Osteocyte (in vitro differentiated cells): ENCODE measurements around the gene ADSS2. TPM values are rescaled to one million over a fixed set of nuclear protein-coding genes. Genes with fewer than 3 reads are reported as not detected.
A peak's percentile ranks its signal among the peaks of the same experiment; 100 is the strongest.

ENCODE experiments used
- DNase-seq: peaks from one replicate; pipeline ENCODE4 v3.0.0; 2021; ENCODE audit warnings: mixed read lengths; ENCODE audit not compliant: unreplicated experiment; ENCODE audit errors: extremely low spot score
- H3K27ac Mint-ChIP-seq: one replicate; pipeline ENCODE4 v1.8.0; 2021; ENCODE audit warnings: mild to moderate bottlenecking, mixed read lengths; ENCODE audit not compliant: unreplicated experiment
- H3K27me3 Mint-ChIP-seq: one replicate; pipeline ENCODE4 v1.8.0; 2021; ENCODE audit warnings: mixed read lengths; ENCODE audit not compliant: unreplicated experiment
- H3K36me3 Mint-ChIP-seq: one replicate; pipeline ENCODE4 v1.8.0; 2021; ENCODE audit warnings: mixed read lengths; ENCODE audit not compliant: unreplicated experiment
- H3K4me1 Mint-ChIP-seq: one replicate; pipeline ENCODE4 v1.8.0; 2021; ENCODE audit warnings: mixed read lengths; ENCODE audit not compliant: unreplicated experiment
- H3K4me3 Mint-ChIP-seq: one replicate; pipeline ENCODE4 v1.8.0; 2021; ENCODE audit warnings: mild to moderate bottlenecking, moderate library complexity, mixed read lengths; ENCODE audit not compliant: unreplicated experiment
- H3K9me3 Mint-ChIP-seq: one replicate; pipeline ENCODE4 v1.8.0; 2021; ENCODE audit warnings: mixed read lengths; ENCODE audit not compliant: unreplicated experiment
- total RNA-seq: library from RNA; stranded (reverse); gene quantifications from 2 replicates; pipeline ENCODE4 v1.2.1, GENCODE V29; 2021
- TF ChIP-seq, protein P1 (sequence below): fragments of 200-600 bp; sonication (generic); IDR thresholded peaks from 2 replicates; pipeline ENCODE4 v1.5.0; 2021; ENCODE audit warnings: antibody characterized with exemption, mild to moderate bottlenecking, moderate library complexity

ADSS2 gene
- total RNA-seq, 1 donor from 2014 or later = 69.8 TPM

DNA sequence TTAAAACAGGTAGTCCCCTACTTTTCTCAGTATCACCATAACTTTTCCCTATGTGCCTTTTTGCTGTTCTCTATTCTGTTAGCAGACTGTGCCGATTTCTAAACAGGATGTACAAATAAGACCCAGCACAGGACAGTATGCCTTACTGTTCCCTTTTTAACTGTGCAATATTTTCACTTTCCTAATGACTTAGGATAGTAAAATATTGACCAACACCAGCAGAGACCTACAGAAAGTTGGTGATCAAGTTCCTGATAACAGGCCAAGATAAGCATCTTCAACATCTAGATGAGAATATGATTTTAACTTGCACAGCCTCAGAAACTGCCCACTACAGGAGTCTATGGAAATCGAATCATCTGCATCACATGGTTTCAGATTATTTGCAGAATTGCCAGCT, 42.0 kb downstream of the ADSS2 start:
- Mint-ChIP-seq H3K27ac (peak overlapping the region; percentile 40), H3K36me3 (peaks cover 70% of the 10 kb centered on the region), H3K4me1 (peaks cover 4% of the 10 kb centered on the region), H3K9me3 (no peaks in the 10 kb centered on the region), H3K27me3 (no peaks in the 10 kb centered on the region), H3K4me3 (no peak overlapping the region)
- DNase-seq = no peak
- TF ChIP-seq, protein P1, sequence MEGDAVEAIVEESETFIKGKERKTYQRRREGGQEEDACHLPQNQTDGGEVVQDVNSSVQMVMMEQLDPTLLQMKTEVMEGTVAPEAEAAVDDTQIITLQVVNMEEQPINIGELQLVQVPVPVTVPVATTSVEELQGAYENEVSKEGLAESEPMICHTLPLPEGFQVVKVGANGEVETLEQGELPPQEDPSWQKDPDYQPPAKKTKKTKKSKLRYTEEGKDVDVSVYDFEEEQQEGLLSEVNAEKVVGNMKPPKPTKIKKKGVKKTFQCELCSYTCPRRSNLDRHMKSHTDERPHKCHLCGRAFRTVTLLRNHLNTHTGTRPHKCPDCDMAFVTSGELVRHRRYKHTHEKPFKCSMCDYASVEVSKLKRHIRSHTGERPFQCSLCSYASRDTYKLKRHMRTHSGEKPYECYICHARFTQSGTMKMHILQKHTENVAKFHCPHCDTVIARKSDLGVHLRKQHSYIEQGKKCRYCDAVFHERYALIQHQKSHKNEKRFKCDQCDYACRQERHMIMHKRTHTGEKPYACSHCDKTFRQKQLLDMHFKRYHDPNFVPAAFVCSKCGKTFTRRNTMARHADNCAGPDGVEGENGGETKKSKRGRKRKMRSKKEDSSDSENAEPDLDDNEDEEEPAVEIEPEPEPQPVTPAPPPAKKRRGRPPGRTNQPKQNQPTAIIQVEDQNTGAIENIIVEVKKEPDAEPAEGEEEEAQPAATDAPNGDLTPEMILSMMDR = no peak

DNA sequence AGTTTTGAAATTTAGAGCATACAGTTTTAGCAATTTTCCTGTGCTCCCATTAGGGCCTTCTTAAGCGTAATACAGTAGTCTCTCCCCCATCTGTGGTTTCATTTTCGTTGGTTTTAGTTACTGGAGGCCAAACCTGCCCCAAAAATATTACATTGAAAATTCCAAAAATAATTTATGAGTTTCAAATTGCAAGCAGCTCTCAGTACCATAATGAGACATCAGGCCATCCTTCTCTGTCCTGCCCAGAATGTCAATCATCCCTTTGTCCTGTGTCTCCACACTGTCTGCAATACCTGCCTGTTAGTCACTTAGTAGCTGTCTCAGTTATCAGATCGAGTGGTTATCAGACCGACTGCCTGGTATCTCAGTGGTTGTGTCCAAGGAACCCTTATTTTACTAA, 45.4 kb downstream of the ADSS2 start:
- peak overlapping the region; percentile 6 for H3K27ac Mint-ChIP-seq
- DNase-seq = no peak
- TF ChIP-seq, protein P1 = no peak
- peaks cover 4% of the 10 kb centered on the region for H3K4me1 Mint-ChIP-seq
- H3K9me3 Mint-ChIP-seq = peaks cover 22% of the 10 kb centered on the region
- no peak overlapping the region for H3K4me3 Mint-ChIP-seq
- peaks cover 74% of the 10 kb centered on the region for H3K36me3 Mint-ChIP-seq
- H3K27me3 Mint-ChIP-seq = no peaks in the 10 kb centered on the region

DNA sequence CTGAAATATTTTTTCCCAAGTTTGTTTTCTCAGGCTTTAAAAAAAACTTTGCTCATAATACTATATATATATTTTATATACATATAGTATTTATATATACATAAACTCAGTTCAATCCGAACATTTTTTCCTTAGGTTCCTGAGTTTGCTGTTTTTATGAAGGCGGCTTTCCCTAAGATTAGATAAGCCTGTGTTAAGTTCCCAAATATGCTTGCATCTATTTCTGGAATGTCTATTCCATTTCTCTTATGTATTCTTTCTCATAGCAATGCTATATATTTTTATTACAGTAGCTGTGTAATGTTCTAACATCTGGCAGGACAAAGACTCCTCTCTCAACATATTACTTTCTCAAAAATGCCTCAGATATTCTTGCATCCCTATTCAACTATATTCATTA, 45.9 kb downstream of the ADSS2 start:
- Mint-ChIP-seq H3K4me3 (no peak overlapping the region), H3K9me3 (peaks cover 27% of the 10 kb centered on the region), H3K27ac (no peak overlapping the region), H3K4me1 (peaks cover 4% of the 10 kb centered on the region), H3K27me3 (no peaks in the 10 kb centered on the region), H3K36me3 (peaks cover 74% of the 10 kb centered on the region)
- TF ChIP-seq, protein P1 = no peak
- no peak for DNase-seq

DNA sequence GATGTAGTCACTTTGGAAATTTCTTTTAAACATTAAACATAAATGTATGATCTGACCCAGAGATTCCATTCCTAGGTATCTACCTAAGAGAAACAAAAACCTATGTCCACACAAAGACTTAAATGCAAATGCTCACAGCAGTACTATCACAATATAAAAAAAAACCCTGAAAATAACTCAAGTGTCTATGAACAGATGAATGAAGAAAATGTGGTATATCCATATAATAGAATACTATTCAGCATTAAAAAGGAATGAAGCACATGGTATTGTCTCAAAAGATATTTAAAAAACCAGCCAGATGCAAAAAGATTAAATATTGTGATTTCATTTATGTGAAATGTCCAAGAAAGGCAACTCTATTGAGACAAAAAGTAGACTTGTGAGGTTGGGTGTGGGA, 48.3 kb downstream of the ADSS2 start:
- TF ChIP-seq, protein P1 = no peak
- Mint-ChIP-seq H3K4me1 (no peaks in the 10 kb centered on the region), H3K27ac (no peak overlapping the region), H3K27me3 (no peaks in the 10 kb centered on the region), H3K36me3 (peaks cover 63% of the 10 kb centered on the region), H3K4me3 (no peak overlapping the region), H3K9me3 (peaks cover 33% of the 10 kb centered on the region)
- no peak for DNase-seq

DNA sequence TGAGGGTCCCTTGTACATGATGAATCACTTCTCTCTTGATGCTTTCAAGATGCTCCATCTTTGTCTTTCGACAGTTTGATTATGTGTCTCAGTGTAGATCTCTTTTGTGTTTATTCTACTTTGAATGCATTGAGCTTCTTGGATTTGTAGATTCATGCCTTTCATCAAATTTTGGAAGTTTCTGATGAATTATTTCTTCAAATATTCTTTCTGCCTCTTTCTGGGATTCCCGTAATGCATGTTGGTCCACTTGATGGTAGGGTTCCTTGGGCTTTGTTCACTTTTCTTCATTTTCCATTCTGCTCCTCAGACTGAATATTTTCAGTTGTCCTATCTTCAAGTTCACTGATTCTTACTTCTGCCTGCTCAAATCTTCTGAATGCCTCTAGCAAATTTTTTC, 50.7 kb downstream of the ADSS2 start:
- Mint-ChIP-seq H3K27ac (no peak overlapping the region), H3K27me3 (no peaks in the 10 kb centered on the region), H3K9me3 (peaks cover 33% of the 10 kb centered on the region), H3K4me3 (no peak overlapping the region), H3K4me1 (no peaks in the 10 kb centered on the region), H3K36me3 (peaks cover 50% of the 10 kb centered on the region)
- no peak for DNase-seq
- TF ChIP-seq, protein P1 = no peak
